CD14-positive monocyte (primary cell): ENCODE results near the gene CLBA1. TPM values are rescaled to one million over a fixed set of nuclear protein-coding genes. Genes with fewer than 3 reads are reported as not detected.
A peak's percentile ranks its signal among the peaks of the same experiment; 100 is the strongest.

ENCODE experiments used
- DNase-seq, 3 donors: peaks; one replicate each; pipeline ENCODE4 v3.0.0-alpha.2; 2011 to 2022
- H2AFZ ChIP-seq: 2 replicates; pipeline ENCODE4 v1.6.0; 2012; ENCODE audit warnings: mild to moderate bottlenecking, low read depth, low read length, inconsistent platforms; ENCODE audit not compliant: insufficient read depth, poor library complexity, severe bottlenecking
- H3K27ac ChIP-seq, 2 donors: 1 replicate in 1 of 2; 2 replicates in 1 of 2; pipeline ENCODE4 v1.5.1; 2012 to 2013; ENCODE audit warnings: low read length in 2 of 2, control low read depth in 1 of 2, inconsistent platforms in 1 of 2, low read depth in 1 of 2, mild to moderate bottlenecking in 1 of 2
- H3K27me3 ChIP-seq, 2 donors: one replicate each; pipeline versions ENCODE4 v1.6.0 to v1.6.1; 2011 to 2013; ENCODE audit warnings: low read length in 2 of 2; ENCODE audit not compliant: control insufficient read depth in 2 of 2, insufficient read depth in 2 of 2
- H3K36me3 ChIP-seq, 2 donors: replicated peaks in 1 of 2; 1 replicate in 1 of 2; 2 replicates in 1 of 2; pipeline versions ENCODE4 v1.5.1 to v1.6.1; 2012 to 2013; ENCODE audit warnings: low read length in 2 of 2, control low read depth in 1 of 2, inconsistent platforms in 1 of 2, mild to moderate bottlenecking in 1 of 2; ENCODE audit not compliant: insufficient read depth in 2 of 2, control insufficient read depth in 1 of 2
- H3K4me1 ChIP-seq, 2 donors: 1 replicate in 1 of 2; 2 replicates in 1 of 2; pipeline versions ENCODE4 v1.5.1 to v1.6.1; 2012 to 2013; ENCODE audit warnings: low read length in 2 of 2, control low read depth in 1 of 2, inconsistent platforms in 1 of 2, mild to moderate bottlenecking in 1 of 2, moderate library complexity in 1 of 2; ENCODE audit not compliant: insufficient read depth in 2 of 2, control insufficient read depth in 1 of 2
- H3K4me2 ChIP-seq: replicated peaks from 2 replicates; pipeline ENCODE3; 2012; ENCODE audit warnings: low read length, moderate library complexity, mild to moderate bottlenecking; ENCODE audit not compliant: poor library complexity, severe bottlenecking; ENCODE audit errors: extremely low read depth
- H3K4me3 ChIP-seq, 3 experiments: fragments of 200-600 bp in 1 of 3; sonication (generic) in 1 of 3; replicated peaks in 1 of 3; 1 replicate in 2 of 3; 2 replicates in 1 of 3; pipeline ENCODE4 v1.5.1; 2011 to 2013; ENCODE audit warnings: low read length in 3 of 3, mild to moderate bottlenecking in 3 of 3, control low read depth in 2 of 3, low read depth in 2 of 3, inconsistent platforms in 1 of 3, moderate library complexity in 1 of 3
- H3K79me2 ChIP-seq: 2 replicates; pipeline ENCODE4 v1.6.0; 2012; ENCODE audit warnings: mild to moderate bottlenecking, control low read depth, inconsistent platforms, low read length, moderate library complexity; ENCODE audit not compliant: insufficient read depth
- H3K9ac ChIP-seq: 2 replicates; pipeline ENCODE4 v1.6.0; 2017; ENCODE audit warnings: low read length, mild to moderate bottlenecking; ENCODE audit not compliant: insufficient read depth, poor library complexity, severe bottlenecking
- H3K9me3 ChIP-seq, 2 donors: replicated peaks in 1 of 2; 1 replicate in 1 of 2; 2 replicates in 1 of 2; pipeline versions ENCODE4 v1.5.1 to v1.6.1; 2012 to 2013; ENCODE audit warnings: low read length in 2 of 2, control low read depth in 1 of 2; ENCODE audit not compliant: control insufficient read depth in 1 of 2, insufficient read depth in 1 of 2
- H4K20me1 ChIP-seq: 2 replicates; pipeline ENCODE4 v1.6.0; 2012; ENCODE audit warnings: mild to moderate bottlenecking, low read length, control low read depth, moderate library complexity; ENCODE audit not compliant: insufficient read depth
- H3K27ac Mint-ChIP-seq, 7 donors: one replicate each; pipeline ENCODE4 v1.8.0; 2020; ENCODE audit warnings: mild to moderate bottlenecking in 7 of 7, mixed read lengths in 7 of 7, moderate library complexity in 6 of 7, inconsistent platforms in 2 of 7
- H3K27me3 Mint-ChIP-seq, 3 donors: one replicate each; pipeline ENCODE4 v1.8.0; 2021 to 2022; ENCODE audit warnings: low read depth in 3 of 3, mild to moderate bottlenecking in 3 of 3, mixed read lengths in 3 of 3, moderate library complexity in 3 of 3, inconsistent platforms in 1 of 3
- H3K36me3 Mint-ChIP-seq, 2 donors: one replicate each; pipeline ENCODE4 v1.8.0; 2020; ENCODE audit warnings: mixed read lengths in 2 of 2, inconsistent platforms in 1 of 2, mild to moderate bottlenecking in 1 of 2
- H3K4me1 Mint-ChIP-seq: one replicate; pipeline ENCODE4 v1.8.0; 2020; ENCODE audit warnings: mild to moderate bottlenecking, mixed read lengths
- H3K4me3 Mint-ChIP-seq, 2 donors: one replicate each; pipeline ENCODE4 v1.8.0; 2020; ENCODE audit warnings: mild to moderate bottlenecking in 2 of 2, mixed read lengths in 2 of 2, moderate library complexity in 1 of 2
- H3K9me3 Mint-ChIP-seq, 7 donors: one replicate each; pipeline ENCODE4 v1.8.0; 2020 to 2022; ENCODE audit warnings: mixed read lengths in 7 of 7, mild to moderate bottlenecking in 6 of 7, moderate library complexity in 6 of 7, inconsistent platforms in 2 of 7
- CTCF ChIP-seq: fragments of 200-600 bp; IDR thresholded peaks from one replicate; pipeline ENCODE4 v1.8.0; 2022; ENCODE audit warnings: antibody characterized with exemption, mild to moderate bottlenecking
- WGBS: methylation state at CpG from one replicate; pipeline ENCODE4 v1.1.5; 2013; ENCODE audit warnings: missing lambda C conversion rate; ENCODE audit not compliant: insufficient coverage; 5-methylcytosine and 5-hydroxymethylcytosine counted together
- intact Hi-C, 2 donors: fragments of 100-400 bp; cut with micrococcal nuclease; formaldehyde crosslinking; loops; one replicate each; pipeline versions ENCODE4 v1.15.0 to v1.15.1; 2023
- polyA plus RNA-seq, 3 donors: library from polyadenylated mRNA; depleted of rRNA in 1 of 3; unstranded in 2 of 3; stranded (reverse) in 1 of 3; fragments of 300-500 nt in 2 of 3; fragments of >200 nt in 1 of 3; fragmentation: Illumina TruSeq in 2 of 3; gene quantifications; 1 replicate in 2 of 3; 2 replicates in 1 of 3; pipeline ENCODE4 v1.2.3, GENCODE V29; 2012 to 2021

The CLBA1 gene
- polyA plus RNA-seq, 3 donors, result 0.62 to 0.76 (median 0.63) TPM

- Histone ChIP-seq H3K4me3 (no peak overlapping the region), H3K27me3 (no peaks in the 10 kb centered on the region), H3K79me2 (peaks cover 34% of the 10 kb centered on the region), H3K4me2 (no peak overlapping the region), H3K9me3 (no peaks in the 10 kb centered on the region), H3K4me1 (peaks cover 63 to 81% of the 10 kb centered on the region in 2 donors), H3K27ac (peak overlapping the region; percentile 89 to 92), H2AFZ (no peak overlapping the region), H4K20me1 (peaks cover 6% of the 10 kb centered on the region), H3K36me3 (no peaks in the 10 kb centered on the region), H3K9ac (peak overlapping the region; percentile 20)
- Mint-ChIP-seq H3K36me3 (peaks cover 7 to 11% of the 10 kb centered on the region in 2 donors), H3K9me3 (peaks cover 2 to 9% (median 3%) of the 10 kb centered on the region in 7 donors), H3K27me3 (peaks cover 0 to 5% (median 3%) of the 10 kb centered on the region in 3 donors), H3K4me1 (peaks cover 60% of the 10 kb centered on the region), H3K4me3 (no peak overlapping the region), H3K27ac (peak overlapping the region; percentile 89 to 98 (median 97))
- DNase-seq, result peak in 1 of 3 donors; percentile 36
- intact Hi-C loops, result loop anchor here in 1 of 2 donors (2.0 kb wide), 1 partner anchor 41 kb away; the partner anchor contains the start of gene GPR132
- TF ChIP-seq CTCF, result no peak
- 80% methylated on average over 1 of the region's 4 CpGs for WGBS
Observed at GRCh38 chr14:105023791-105024480, 38.3 kb downstream of the CLBA1 start.

GRCh38 chr14:105025429-105025828 lies 39.8 kb downstream of the CLBA1 start:
- Histone ChIP-seq H3K27ac (peak overlapping the region; percentile 89 to 92), H3K4me3 (peak overlapping the region in 1 of 3 experiments; percentile 45), H4K20me1 (no peaks in the 10 kb centered on the region), H3K4me1 (peaks cover 50 to 67% of the 10 kb centered on the region in 2 donors), H3K4me2 (peak overlapping the region; percentile 46), H2AFZ (no peak overlapping the region), H3K9me3 (no peaks in the 10 kb centered on the region), H3K27me3 (no peaks in the 10 kb centered on the region), H3K9ac (peak overlapping the region; percentile 41), H3K79me2 (peaks cover 19% of the 10 kb centered on the region), H3K36me3 (no peaks in the 10 kb centered on the region)
- 96% methylated on average over 5 of the region's 6 CpGs for WGBS
- H3K27ac Mint-ChIP-seq, result peak overlapping the region; percentile 89 to 98 (median 97)
- H3K9me3 Mint-ChIP-seq, result peaks cover 2 to 11% (median 3%) of the 10 kb centered on the region in 7 donors
- no peak for DNase-seq
- peaks cover 0 to 5% (median 5%) of the 10 kb centered on the region in 3 donors for H3K27me3 Mint-ChIP-seq
- H3K36me3 Mint-ChIP-seq, result peaks cover 14 to 17% of the 10 kb centered on the region in 2 donors
- H3K4me3 Mint-ChIP-seq, result no peak overlapping the region
- no peak for TF ChIP-seq CTCF
- intact Hi-C loops, result loop anchor here (1.0 to 2.0 kb wide), 2 partner anchors 9 to 39 kb away; partner anchors contain the start of gene GPR132 (in 1 of the 2)
- peaks cover 47% of the 10 kb centered on the region for H3K4me1 Mint-ChIP-seq
